ENCODE data around the gene IL1B.

IL1B gene

DNA sequence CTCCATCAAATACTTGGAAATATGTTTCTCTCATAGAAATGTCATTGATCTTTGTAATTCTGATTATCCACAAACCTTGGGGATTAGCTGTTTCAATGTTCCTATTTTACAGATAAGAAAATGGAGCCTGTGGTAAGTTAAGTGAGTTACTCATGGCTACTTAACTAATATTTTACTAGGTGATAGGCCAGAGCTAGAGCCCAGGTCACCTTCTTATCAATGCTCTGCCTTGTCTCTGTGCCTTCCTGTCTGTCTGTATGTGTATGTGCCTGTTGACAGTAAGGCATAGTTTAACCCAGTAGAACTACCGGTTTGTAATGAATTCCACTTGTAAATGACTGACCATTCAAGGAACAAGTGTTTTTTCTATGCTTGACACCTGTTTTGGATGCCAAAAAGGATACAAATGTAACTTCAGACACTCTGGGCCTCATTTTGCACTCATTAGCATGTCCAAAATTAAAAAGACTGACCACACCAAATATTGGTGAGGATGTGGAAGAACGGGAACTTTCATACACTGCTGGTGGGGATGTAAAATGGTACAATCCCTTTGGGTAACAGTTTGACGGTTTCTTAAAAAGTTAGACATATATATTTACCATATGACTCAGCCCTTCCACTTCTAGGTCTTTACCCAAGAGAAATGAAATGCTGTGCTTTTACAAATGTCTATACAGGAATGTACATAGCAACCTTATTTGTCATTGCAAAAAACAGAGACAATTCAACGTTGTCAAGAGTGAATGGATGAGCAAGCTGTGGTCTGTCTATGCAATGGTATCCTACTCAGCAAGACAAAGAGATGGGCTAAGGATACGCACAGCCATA is 32.7 kb downstream of the IL1B start:
- TF ChIP-seq JUND (IDR thresholded peaks at IDR 0.05; ENCODE audit: low read depth) = no peak
- DNase-seq (ENCODE audit: low read depth in 1 of 2, low spot score in 1 of 2) = no peak
- in situ Hi-C loops (cut with HindIII; ENCODE audit: low pct_unique_long_range_greater_than_20kb, low sequenced_read_pairs) = no loop called here

DNA sequence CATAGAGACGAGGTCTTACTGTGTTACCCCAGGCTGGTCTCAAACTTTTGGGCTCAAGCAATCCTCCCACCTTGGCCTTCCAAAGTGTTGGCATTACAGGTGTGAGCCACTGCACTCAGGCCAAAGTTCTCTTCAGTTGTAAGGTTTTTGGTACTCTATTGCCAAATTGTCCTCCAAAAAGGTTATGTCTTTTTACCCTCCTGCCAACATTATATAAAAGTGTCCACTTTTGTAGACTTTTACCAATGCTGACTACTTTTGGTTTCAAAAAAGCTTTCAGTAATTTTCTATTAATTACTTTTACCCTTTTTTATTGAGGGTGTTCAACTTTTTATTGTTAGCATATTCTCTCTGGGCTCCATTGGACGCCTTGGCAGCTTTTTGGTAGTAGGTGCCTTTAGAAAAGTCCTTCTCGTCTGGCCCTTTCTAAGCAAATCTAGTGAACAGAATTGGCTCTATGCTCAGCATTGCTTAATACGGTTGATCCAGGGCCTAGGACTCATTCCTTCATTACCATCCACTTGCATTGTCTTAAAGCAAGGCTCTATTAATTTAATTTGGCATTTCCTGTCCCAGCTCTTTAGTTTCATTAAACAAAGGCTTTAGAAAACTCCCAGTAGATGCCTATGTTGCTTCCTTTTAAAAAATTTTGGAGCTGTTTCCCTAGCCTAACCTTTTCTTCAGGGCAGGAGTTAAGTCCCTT is 35.5 kb downstream of the IL1B start:
- TF ChIP-seq JUND (IDR thresholded peaks at IDR 0.05; ENCODE audit: low read depth) = no peak
- DNase-seq (ENCODE audit: low read depth in 1 of 2, low spot score in 1 of 2) = no peak
- in situ Hi-C loops (cut with HindIII; ENCODE audit: low pct_unique_long_range_greater_than_20kb, low sequenced_read_pairs) = no loop called here

- no peak for TF ChIP-seq JUND (IDR thresholded peaks at IDR 0.05; ENCODE audit: low read depth)
- no peak for DNase-seq (ENCODE audit: low read depth in 1 of 2, low spot score in 1 of 2)
- in situ Hi-C loops (cut with HindIII; ENCODE audit: low pct_unique_long_range_greater_than_20kb, low sequenced_read_pairs) = no loop called here
Observed at GRCh38 chr2:112798979-112799975, 37.3 kb downstream of the IL1B start.

GRCh38 chr2:112796486-112796885 is 40.1 kb downstream of the IL1B start:
- no peak for DNase-seq (ENCODE audit: low read depth in 1 of 2, low spot score in 1 of 2)
- TF ChIP-seq JUND (IDR thresholded peaks at IDR 0.05; ENCODE audit: low read depth) = no peak
- in situ Hi-C loops (cut with HindIII; ENCODE audit: low pct_unique_long_range_greater_than_20kb, low sequenced_read_pairs) = no loop called here

DNA sequence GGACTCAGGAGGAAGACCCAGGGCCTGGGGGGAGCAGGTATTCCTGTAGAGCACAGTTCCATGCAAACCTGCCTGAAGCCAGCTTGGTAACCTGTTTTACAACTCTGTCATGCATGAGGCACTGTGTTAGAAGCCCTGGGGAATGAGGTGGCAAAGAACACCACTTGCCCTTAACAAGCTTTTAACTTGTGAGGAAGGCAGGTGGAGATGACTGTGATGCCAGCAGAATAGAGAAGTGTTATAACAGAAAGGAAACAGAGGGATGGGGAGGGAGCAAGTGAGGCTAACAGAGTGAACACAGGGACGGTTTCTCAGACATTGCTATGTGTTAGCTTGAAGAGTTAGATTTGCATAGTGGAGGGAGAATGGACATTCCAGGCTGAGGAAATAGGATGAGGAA is 40.8 kb downstream of the IL1B start:
- in situ Hi-C loops (cut with HindIII; ENCODE audit: low pct_unique_long_range_greater_than_20kb, low sequenced_read_pairs) = no loop called here
- TF ChIP-seq JUND (IDR thresholded peaks at IDR 0.05; ENCODE audit: low read depth) = no peak
- peak; percentile 16 to 88 for DNase-seq (ENCODE audit: low read depth in 1 of 2, low spot score in 1 of 2)

GRCh38 chr2:112794841-112795240 is 41.7 kb downstream of the IL1B start:
- no peak for DNase-seq (ENCODE audit: low read depth in 1 of 2, low spot score in 1 of 2)
- in situ Hi-C loops (cut with HindIII; ENCODE audit: low pct_unique_long_range_greater_than_20kb, low sequenced_read_pairs) = no loop called here
- no peak for TF ChIP-seq JUND (IDR thresholded peaks at IDR 0.05; ENCODE audit: low read depth)

GRCh38 chr2:112794131-112794733 is 42.3 kb downstream of the IL1B start:
- DNase-seq (ENCODE audit: low read depth in 1 of 2, low spot score in 1 of 2) = peak in 1 of 2 experiments; percentile 19
- no peak for TF ChIP-seq JUND (IDR thresholded peaks at IDR 0.05; ENCODE audit: low read depth)
- in situ Hi-C loops (cut with HindIII; ENCODE audit: low pct_unique_long_range_greater_than_20kb, low sequenced_read_pairs) = no loop called here

- no peak for DNase-seq (ENCODE audit: low read depth in 1 of 2, low spot score in 1 of 2)
- in situ Hi-C loops (cut with HindIII; ENCODE audit: low pct_unique_long_range_greater_than_20kb, low sequenced_read_pairs) = no loop called here
- no peak for TF ChIP-seq JUND (IDR thresholded peaks at IDR 0.05; ENCODE audit: low read depth)
Observed at GRCh38 chr2:112793449-112793978, 43.1 kb downstream of the IL1B start.

GRCh38 chr2:112792419-112792818 is 44.2 kb downstream of the IL1B start:
- DNase-seq (ENCODE audit: low read depth in 1 of 2, low spot score in 1 of 2) = no peak
- TF ChIP-seq JUND (IDR thresholded peaks at IDR 0.05; ENCODE audit: low read depth) = no peak
- in situ Hi-C loops (cut with HindIII; ENCODE audit: low pct_unique_long_range_greater_than_20kb, low sequenced_read_pairs) = no loop called here

- no peak for DNase-seq (ENCODE audit: low read depth in 1 of 2, low spot score in 1 of 2)
- in situ Hi-C loops (cut with HindIII; ENCODE audit: low pct_unique_long_range_greater_than_20kb, low sequenced_read_pairs) = no loop called here
- TF ChIP-seq JUND (IDR thresholded peaks at IDR 0.05; ENCODE audit: low read depth) = no peak
Observed at GRCh38 chr2:112791693-112792230, 44.8 kb downstream of the IL1B start.

- in situ Hi-C loops (cut with HindIII; ENCODE audit: low pct_unique_long_range_greater_than_20kb, low sequenced_read_pairs) = no loop called here
- no peak for TF ChIP-seq JUND (IDR thresholded peaks at IDR 0.05; ENCODE audit: low read depth)
- DNase-seq (ENCODE audit: low read depth in 1 of 2, low spot score in 1 of 2) = no peak
Observed at GRCh38 chr2:112791019-112791418, 45.6 kb downstream of the IL1B start.
